ENCODE measurements around the gene SSPN.

SSPN gene

GRCh38 chr12:26195250-26195640 lies at the start of gene SSPN:
Gene SSPN (plus strand): TSS chr12:26195573. CDS start chr12:26195673, 100 bp downstream.
- no peak for DNase-seq (ENCODE audit: low spot score)

GRCh38 chr12:26148291-26148690 lies 47.1 kb upstream of the SSPN start:
- no peak for DNase-seq (ENCODE audit: low spot score)

- DNase-seq (ENCODE audit: low spot score) = no peak
Observed at GRCh38 chr12:26149968-26150500, 45.3 kb upstream of the SSPN start.

- DNase-seq (ENCODE audit: low spot score) = no peak
Observed at GRCh38 chr12:26150736-26151450, 44.5 kb upstream of the SSPN start.

- no peak for DNase-seq (ENCODE audit: low spot score)
Observed at GRCh38 chr12:26152507-26153102, 42.8 kb upstream of the SSPN start.

- DNase-seq (ENCODE audit: low spot score) = no peak
Observed at GRCh38 chr12:26153421-26154154, 41.8 kb upstream of the SSPN start.

GRCh38 chr12:26156201-26156871 lies 39.0 kb upstream of the SSPN start:
- DNase-seq (ENCODE audit: low spot score) = no peak

- no peak for DNase-seq (ENCODE audit: low spot score)
Observed at GRCh38 chr12:26157001-26157400, 38.4 kb upstream of the SSPN start.

GRCh38 chr12:26158078-26158764 lies 37.2 kb upstream of the SSPN start:
- DNase-seq (ENCODE audit: low spot score) = no peak

- no peak for DNase-seq (ENCODE audit: low spot score)
Observed at GRCh38 chr12:26162174-26162573, 33.2 kb upstream of the SSPN start.

GRCh38 chr12:26162905-26163304 lies 32.5 kb upstream of the SSPN start:
- no peak for DNase-seq (ENCODE audit: low spot score)

GRCh38 chr12:26164118-26164517 lies 31.3 kb upstream of the SSPN start:
- DNase-seq (ENCODE audit: low spot score) = no peak

- no peak for DNase-seq (ENCODE audit: low spot score)
Observed at GRCh38 chr12:26172013-26172412, 23.4 kb upstream of the SSPN start.

- DNase-seq (ENCODE audit: low spot score) = no peak
Observed at GRCh38 chr12:26172539-26172938, 22.8 kb upstream of the SSPN start.

- DNase-seq (ENCODE audit: low spot score) = no peak
Observed at GRCh38 chr12:26172946-26173552, 22.3 kb upstream of the SSPN start.

GRCh38 chr12:26176725-26177124 lies 18.6 kb upstream of the SSPN start:
- DNase-seq (ENCODE audit: low spot score) = no peak

- no peak for DNase-seq (ENCODE audit: low spot score)
Observed at GRCh38 chr12:26177283-26177682, 18.1 kb upstream of the SSPN start.

- DNase-seq (ENCODE audit: low spot score) = no peak
Observed at GRCh38 chr12:26179826-26180225, 15.5 kb upstream of the SSPN start.

GRCh38 chr12:26182377-26182776 lies 13.0 kb upstream of the SSPN start:
- no peak for DNase-seq (ENCODE audit: low spot score)

GRCh38 chr12:26185532-26186320 lies 9.6 kb upstream of the SSPN start:
- no peak for DNase-seq (ENCODE audit: low spot score)
